GM12892 (cell line): ENCODE results near the gene RND2.
"Not testable (repeated sequence)": the region's sequence is repeated elsewhere in the genome, so short reads cannot be mapped to it uniquely, and the experiment has no call there.

Source experiments
- POLR2A ChIP-seq: IDR thresholded peaks from 2 replicates; pipeline ENCODE4 v1.6.1; 2011; ENCODE audit warnings: low read depth, low read length, control low read depth
- POLR2AphosphoS5 ChIP-seq: IDR thresholded peaks from 2 replicates; pipeline ENCODE4 v1.6.1; 2011; ENCODE audit warnings: low read depth, low read length, control low read depth

DNA sequence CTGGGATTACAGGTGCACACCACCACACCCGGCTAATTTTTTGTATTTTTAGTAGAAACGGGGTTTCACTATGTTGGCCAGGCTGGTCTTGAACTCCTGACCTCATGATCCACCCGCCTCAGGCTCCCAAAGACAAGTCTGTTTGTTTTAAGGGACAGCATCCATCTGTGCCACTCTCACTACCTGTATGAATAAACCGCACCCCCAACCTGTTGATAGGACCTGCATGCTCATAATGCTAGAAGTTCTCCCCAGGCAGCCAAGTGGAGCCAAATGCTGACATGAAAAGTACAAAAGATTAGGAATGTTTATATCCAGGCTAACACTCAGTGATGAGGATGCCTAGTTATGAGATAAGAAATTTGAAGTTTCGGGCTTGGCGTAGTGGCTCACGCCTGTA lies 28.0 kb downstream of the RND2 start:
- TF ChIP-seq POLR2A, POLR2AphosphoS5: not testable (repeated sequence)
